Activated naive CD4-positive, alpha-beta T cell treated with anti-CD3 and anti-CD28 coated beads, Interleukin-2, amount 50 U/mL, for 24 hours (primary cell): Measurements from ENCODE around the gene TSPAN15.

Experiments
- H3K27ac Mint-ChIP-seq: one replicate; pipeline ENCODE4 v1.8.0; 2021; ENCODE audit warnings: mild to moderate bottlenecking, mixed read lengths
- H3K27me3 Mint-ChIP-seq: one replicate; pipeline ENCODE4 v1.8.0; 2021; ENCODE audit warnings: mixed read lengths
- H3K36me3 Mint-ChIP-seq: one replicate; pipeline ENCODE4 v1.8.0; 2021; ENCODE audit warnings: mixed read lengths
- H3K4me1 Mint-ChIP-seq: one replicate; pipeline ENCODE4 v1.8.0; 2021; ENCODE audit warnings: mixed read lengths
- H3K4me3 Mint-ChIP-seq: one replicate; pipeline ENCODE4 v1.8.0; 2021; ENCODE audit warnings: mild to moderate bottlenecking, mixed read lengths
- H3K9me3 Mint-ChIP-seq: one replicate; pipeline ENCODE4 v1.8.0; 2021; ENCODE audit warnings: mixed read lengths

TSPAN15 gene

DNA sequence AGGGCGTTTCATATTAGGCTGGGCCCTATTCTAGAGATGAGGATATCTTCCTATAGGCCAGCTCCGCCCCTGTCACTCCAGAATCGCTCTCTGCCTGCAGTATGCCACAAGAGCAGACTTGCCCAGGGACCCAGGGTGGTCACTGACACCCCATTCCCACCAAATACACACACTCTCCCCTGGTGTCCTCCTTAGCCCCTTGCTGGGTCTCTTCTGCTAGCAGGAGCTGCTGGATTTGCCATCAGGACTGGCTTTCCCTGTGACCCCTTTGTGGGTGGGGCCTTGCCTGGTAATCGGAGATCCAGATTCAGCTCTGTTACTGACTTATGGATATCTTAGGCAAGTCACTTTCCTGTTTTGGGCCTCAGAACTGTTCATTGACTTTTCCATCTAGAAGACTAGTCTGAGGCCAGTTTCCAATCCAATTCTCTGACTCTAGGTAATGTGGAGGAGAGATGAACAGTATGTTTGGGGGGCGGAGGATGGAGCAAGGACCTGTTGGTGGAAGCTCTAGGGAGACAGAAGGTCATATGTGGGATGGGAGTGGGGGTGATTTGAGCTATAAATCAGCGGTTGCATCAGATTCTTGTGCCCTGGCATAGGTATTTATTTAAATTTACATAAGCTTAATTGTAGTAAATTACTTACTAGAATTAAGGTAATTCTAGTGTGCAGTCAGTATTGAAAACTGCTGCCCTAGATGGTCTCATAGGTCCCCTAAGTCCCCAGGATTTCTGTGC lies 1.6 kb downstream of the TSPAN15 start:
- Mint-ChIP-seq H3K27ac (no peak overlapping the region), H3K4me1 (peaks cover 16% of the 10 kb centered on the region), H3K9me3 (no peaks in the 10 kb centered on the region), H3K36me3 (no peaks in the 10 kb centered on the region), H3K4me3 (peak overlapping the region; percentile 91), H3K27me3 (peaks cover 1% of the 10 kb centered on the region)

DNA sequence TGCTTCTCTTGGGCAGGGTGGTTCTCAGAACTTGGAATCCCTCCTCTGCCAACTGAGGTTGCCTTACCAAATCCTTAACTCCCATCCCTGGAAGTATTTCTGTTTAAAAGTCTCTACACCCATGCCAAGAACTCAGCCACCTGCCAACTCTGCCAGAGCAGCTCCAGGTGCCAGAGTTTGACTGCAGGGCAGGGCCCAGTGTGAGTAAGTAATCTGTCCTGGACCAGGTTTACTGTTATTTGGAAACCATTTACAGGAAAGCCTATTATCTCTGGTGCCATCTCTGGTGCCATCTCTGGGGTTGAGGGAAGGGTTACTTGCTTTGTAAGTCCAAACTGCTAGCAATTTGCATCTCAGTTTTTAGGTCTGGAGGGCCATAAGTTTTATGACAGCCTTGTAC lies 2.5 kb downstream of the TSPAN15 start:
- Mint-ChIP-seq H3K4me1 (peaks cover 16% of the 10 kb centered on the region), H3K4me3 (no peak overlapping the region), H3K9me3 (no peaks in the 10 kb centered on the region), H3K36me3 (no peaks in the 10 kb centered on the region), H3K27ac (no peak overlapping the region), H3K27me3 (peaks cover 1% of the 10 kb centered on the region)

DNA sequence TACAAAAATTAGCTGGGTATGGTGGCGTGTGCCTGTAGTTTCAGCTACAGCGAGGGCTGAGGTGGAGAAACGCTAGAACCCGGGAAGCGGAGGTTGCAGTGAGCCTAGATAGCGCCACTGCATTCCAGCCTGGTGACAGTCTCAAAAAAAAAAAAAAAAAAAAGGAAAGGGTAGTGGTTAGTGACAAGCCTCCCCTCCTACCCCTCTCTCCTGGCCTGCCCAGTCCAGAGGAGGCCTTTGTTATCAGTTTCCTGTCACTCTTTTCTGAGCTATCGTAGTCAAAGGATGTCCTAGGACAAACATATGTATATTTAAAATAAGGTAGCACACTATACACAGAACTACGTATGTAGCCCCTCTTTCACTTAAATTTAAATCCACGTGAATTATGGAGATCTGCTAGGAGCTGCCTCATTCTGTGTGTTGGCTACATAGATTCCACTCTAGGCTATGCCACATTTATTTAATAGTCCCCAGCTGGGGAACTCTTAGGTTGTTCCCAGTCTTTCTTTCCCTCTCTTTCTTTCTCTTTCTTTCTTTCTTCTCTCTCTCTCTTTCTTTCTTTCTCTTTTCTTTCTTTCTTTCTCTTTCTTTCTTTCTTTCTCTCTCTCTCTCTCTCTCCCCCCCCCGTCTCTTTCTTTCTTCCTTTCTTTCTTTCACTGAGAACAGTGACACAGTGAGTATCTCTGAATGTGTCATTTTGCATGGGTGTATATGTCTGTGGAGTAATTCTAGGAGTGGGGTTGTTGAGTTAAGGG lies 3.9 kb downstream of the TSPAN15 start:
- Mint-ChIP-seq H3K4me3 (no peak overlapping the region), H3K27ac (no peak overlapping the region), H3K9me3 (no peaks in the 10 kb centered on the region), H3K36me3 (no peaks in the 10 kb centered on the region), H3K27me3 (peaks cover 1% of the 10 kb centered on the region), H3K4me1 (peaks cover 11% of the 10 kb centered on the region)

DNA sequence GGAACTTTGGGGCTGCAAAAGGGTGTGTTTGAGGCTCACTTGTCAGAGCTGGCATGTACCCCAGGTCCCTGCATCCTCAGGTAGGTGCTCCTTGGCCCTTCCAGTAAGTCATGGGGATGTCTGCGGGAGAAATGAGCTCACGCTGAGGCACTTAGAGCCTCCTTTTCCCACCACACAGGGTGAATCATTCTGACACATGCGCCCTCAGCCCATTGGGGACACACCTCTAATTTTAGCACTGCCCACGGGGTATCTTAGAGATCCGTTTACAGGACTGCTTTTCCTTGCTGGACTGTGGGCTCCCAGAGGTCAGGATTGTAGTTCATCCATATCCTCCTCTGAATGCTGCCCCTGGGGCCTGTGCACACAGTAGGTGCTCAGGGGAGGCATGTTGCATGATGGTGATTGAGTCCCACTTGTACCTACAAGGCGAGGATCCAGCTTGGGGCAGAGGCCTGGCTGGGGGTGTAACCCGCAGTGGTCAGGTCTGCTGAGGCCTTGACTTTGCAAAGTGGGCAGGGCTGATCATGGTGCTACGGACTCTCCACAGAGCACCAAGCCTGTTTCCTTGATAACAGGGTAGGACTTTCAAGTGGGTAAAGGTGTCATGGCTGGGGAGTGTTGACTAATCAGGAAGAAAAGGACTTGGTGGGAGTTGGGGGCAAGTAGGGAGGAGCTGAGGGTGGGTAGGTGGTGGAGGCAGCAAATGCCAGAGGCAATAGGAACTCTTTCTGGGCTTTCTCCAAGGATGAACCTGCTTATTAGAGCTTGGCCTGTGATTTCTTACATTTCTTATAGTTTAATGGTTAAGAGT lies 5.8 kb downstream of the TSPAN15 start:
- Mint-ChIP-seq H3K4me1 (peaks cover 5% of the 10 kb centered on the region), H3K9me3 (no peaks in the 10 kb centered on the region), H3K27me3 (peaks cover 1% of the 10 kb centered on the region), H3K27ac (no peak overlapping the region), H3K4me3 (no peak overlapping the region), H3K36me3 (no peaks in the 10 kb centered on the region)

DNA sequence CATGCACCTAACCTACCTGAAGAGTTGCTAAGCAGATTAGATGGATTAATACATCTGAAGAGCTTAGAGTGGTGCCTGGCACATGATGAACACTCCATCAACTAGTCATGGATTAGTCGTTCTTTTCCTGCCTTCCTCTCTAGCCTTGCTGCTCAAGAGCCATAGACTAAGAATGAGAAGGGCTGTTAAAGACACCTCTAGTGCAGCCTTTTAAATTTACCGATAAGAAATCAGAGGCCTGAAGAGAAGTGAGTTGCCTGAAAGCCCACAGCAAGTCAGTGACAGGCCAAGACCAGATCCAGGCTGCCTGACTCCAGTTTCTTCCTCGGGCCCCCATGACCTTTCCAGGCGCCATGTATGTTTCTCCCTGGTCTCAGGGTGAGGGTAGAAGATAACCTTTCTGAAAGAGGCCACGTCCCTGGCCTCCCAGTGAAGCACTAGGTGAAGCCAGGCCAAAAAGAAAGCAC lies 6.5 kb downstream of the TSPAN15 start:
- Mint-ChIP-seq H3K27ac (no peak overlapping the region), H3K4me3 (no peak overlapping the region), H3K36me3 (no peaks in the 10 kb centered on the region), H3K27me3 (no peaks in the 10 kb centered on the region), H3K9me3 (no peaks in the 10 kb centered on the region), H3K4me1 (no peaks in the 10 kb centered on the region)

DNA sequence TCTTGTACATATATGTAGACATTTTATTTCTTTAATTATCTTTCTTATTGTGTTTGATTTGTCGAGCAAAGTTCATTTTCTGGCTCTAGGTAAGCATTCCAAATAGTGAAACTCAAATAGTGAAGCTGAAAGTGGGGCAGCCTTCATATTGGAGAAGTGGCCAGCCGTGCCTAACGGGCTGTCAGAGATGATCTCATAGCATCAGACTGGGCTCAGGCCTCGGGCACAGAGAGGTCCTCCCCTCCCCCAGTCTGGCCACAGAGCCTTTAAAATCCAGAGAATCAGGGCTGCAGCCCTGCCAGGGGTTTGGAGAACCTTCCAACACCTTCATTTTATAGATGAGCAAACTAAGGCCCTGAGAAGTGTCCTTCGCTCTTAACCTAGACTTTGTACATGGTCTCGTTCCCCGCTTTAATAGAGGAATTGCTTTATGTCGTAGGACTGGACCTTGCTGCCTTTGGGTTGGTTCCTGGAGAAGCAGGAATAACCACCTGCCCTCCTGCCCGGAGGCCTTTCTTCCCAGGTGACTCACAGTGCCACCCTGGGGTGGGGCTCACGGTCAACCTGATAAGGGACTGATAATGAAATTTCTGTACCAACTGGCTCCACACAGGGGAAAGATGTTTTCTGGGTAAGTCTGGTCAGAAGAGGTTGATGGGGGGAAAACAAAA lies 7.3 kb downstream of the TSPAN15 start:
- no peaks in the 10 kb centered on the region for H3K4me1 Mint-ChIP-seq
- H3K27ac Mint-ChIP-seq = peak overlapping the region; percentile 39
- no peaks in the 10 kb centered on the region for H3K9me3 Mint-ChIP-seq
- H3K4me3 Mint-ChIP-seq = no peak overlapping the region
- no peaks in the 10 kb centered on the region for H3K36me3 Mint-ChIP-seq
- no peaks in the 10 kb centered on the region for H3K27me3 Mint-ChIP-seq

DNA sequence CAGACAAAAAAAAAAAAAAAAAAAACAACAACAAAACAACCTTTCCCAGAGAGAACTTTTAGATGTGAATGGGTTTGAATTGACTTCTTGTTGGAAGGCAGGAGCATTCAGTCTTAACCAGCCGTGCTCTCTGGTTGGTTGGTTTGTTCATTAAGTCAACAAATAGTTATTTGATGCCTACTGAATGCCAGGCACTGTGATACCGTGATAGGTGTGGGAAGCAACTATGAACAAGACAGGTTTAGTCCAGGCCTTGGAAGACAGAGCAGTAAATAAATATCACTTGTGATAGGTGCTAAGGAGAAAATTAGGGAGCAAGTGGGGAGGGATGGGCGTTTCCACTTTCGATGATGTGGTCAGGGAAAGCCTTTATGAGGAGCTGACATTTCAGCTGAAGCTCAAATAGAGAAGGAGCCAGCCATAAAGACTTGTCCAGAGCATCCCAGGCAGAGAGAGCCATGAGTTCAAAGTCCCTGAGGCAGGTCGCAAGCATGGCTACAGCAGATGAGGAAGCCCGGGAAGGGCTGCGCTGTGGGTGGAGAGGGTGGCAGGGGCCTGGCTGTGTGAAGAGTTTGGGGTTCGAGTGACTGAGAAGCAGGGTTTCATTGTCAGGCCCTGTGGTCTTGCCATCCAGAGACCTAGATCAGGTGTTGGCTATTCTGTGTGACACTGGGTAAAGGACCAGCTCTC lies 8.0 kb downstream of the TSPAN15 start:
- H3K27me3 Mint-ChIP-seq = no peaks in the 10 kb centered on the region
- H3K36me3 Mint-ChIP-seq = no peaks in the 10 kb centered on the region
- H3K27ac Mint-ChIP-seq = no peak overlapping the region
- H3K9me3 Mint-ChIP-seq = no peaks in the 10 kb centered on the region
- no peaks in the 10 kb centered on the region for H3K4me1 Mint-ChIP-seq
- no peak overlapping the region for H3K4me3 Mint-ChIP-seq

DNA sequence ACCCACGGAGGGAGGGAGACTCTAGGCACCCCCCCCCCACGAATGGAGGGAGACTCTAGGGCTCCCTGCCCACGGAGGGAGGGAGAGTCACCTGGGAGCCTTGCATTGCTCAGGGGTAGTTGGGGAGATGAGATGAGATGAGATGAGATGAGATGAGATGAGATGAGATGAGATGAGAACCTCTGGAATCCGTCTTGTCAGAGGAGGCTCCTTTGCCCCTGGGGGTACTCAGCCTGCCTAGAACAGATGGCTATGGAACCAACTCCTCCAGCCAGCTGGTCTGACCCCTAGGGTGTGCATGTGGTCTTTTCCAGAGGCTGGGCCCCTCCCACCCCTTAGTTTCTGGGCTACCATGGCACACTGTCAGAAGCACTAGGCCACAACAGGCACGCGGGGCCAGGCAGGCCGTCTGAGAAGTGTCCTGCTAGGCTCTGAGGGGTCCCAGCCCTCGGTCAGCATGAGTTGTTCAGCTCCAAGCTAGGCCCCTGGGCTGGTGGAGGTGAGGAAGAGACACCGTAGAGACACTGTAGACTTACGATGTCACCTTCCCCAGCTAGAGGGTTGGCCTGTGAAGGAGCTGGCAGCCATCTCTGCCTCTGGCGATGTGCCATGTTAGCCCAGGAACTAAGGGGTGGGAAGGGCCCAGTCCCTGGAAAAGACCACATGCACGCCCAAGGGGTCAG lies 8.8 kb downstream of the TSPAN15 start:
- Mint-ChIP-seq H3K36me3 (no peaks in the 10 kb centered on the region), H3K27ac (no peak overlapping the region), H3K4me1 (peaks cover 2% of the 10 kb centered on the region)

DNA sequence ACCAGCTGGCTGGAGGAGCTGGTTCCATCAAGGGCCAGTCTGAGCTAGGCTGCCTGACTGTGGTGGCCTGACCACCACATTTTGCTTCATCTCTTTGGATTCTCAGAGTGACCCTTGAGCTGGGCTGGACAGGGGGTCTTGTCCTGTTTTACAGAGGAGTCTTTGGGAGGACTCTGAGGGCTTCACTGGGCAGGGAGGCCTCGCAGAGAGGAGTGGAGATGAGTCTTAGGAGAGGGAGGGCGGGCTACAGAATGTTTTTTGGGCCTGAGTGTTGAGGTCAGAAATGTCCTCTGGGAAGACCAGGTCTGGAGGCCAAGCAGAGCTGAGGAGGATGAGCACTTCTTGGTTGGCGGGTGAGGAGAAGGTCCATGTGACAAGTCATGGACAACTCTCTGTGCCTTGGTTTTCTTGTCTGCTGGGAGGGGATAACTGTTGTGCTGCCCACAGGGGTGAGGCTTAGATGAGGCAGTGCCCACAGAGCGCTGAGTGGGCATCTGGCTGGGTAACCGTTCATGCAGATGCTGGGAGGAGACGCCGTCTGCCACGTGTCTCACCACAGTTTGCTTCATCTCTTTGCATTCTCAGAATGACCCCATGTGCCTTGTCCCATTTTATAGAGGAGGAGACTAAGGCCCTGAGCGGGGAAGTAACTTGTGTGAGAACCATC lies 9.4 kb downstream of the TSPAN15 start:
- Mint-ChIP-seq H3K9me3 (no peaks in the 10 kb centered on the region), H3K4me3 (no peak overlapping the region), H3K36me3 (no peaks in the 10 kb centered on the region), H3K27ac (no peak overlapping the region), H3K27me3 (no peaks in the 10 kb centered on the region), H3K4me1 (peaks cover 9% of the 10 kb centered on the region)

More for the DNA sequence above, 8.8 kb downstream of the TSPAN15 start:
- Mint-ChIP-seq H3K27me3 (no peaks in the 10 kb centered on the region), H3K4me3 (no peak overlapping the region), H3K9me3 (no peaks in the 10 kb centered on the region)

DNA sequence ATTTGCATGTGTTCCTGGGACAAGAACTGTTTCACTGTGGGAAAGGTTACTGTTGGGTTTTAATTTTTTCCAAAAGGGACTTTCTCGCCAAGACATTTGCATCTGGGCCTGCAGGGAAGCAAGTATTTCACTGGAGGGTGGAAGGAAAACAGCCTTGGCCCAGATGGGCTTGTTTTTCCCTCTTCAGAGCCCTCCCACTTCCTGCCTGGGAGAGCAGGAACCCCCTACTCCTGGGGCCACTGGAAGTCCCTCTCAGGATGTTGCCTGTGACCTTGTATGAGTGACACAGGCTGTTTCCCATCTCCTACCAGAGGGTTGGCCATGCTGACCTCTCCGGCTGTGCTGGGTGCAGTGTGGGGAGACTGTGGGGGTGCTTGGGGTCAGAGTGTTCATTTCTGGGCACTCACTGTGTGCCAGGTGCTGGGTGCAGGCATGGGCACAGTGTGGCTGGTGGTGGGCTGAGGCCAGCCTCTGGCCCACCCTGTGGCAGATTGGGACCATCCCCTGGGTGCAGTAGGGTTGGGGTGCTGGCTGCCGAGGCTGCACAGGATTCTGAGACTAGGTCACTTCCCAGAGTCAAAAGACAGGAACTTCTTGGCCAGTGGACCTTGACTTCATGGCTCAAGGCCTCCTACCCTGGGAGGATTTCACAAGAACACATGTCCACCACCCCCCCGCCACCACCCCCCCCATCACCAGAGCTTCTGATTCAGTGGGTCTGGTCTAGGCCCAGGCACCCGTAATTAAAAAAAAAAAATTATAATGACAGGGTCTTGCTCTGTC lies 10.2 kb downstream of the TSPAN15 start:
- H3K36me3 Mint-ChIP-seq = no peaks in the 10 kb centered on the region

DNA sequence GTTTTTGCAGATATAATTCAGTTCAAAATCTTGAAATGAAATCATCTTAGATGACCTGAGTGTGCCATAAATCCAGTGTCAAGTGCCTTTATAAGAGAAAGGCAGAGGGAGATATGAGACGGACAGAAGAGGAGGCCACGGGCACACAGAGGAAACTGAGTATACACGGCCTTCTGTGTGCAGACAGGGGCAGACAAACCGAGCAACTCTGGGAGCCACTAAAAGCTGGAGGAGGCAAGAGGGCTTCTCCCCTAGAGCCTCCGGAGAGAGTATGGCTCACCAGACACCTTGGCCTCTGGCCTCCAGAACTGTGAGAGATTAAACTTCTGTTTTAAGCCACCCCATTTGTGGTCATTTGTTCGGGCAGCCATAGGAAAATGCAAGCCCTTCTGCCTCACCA lies 12.6 kb downstream of the TSPAN15 start:
- no peak overlapping the region for H3K4me3 Mint-ChIP-seq
- H3K27ac Mint-ChIP-seq = no peak overlapping the region
- H3K36me3 Mint-ChIP-seq = no peaks in the 10 kb centered on the region
- peaks cover 12% of the 10 kb centered on the region for H3K4me1 Mint-ChIP-seq
- no peaks in the 10 kb centered on the region for H3K9me3 Mint-ChIP-seq
- H3K27me3 Mint-ChIP-seq = no peaks in the 10 kb centered on the region

More for the DNA sequence above, 10.2 kb downstream of the TSPAN15 start:
- H3K9me3 Mint-ChIP-seq = no peaks in the 10 kb centered on the region
- H3K27me3 Mint-ChIP-seq = no peaks in the 10 kb centered on the region
- H3K4me3 Mint-ChIP-seq = no peak overlapping the region
- H3K27ac Mint-ChIP-seq = no peak overlapping the region
- H3K4me1 Mint-ChIP-seq = peaks cover 12% of the 10 kb centered on the region

DNA sequence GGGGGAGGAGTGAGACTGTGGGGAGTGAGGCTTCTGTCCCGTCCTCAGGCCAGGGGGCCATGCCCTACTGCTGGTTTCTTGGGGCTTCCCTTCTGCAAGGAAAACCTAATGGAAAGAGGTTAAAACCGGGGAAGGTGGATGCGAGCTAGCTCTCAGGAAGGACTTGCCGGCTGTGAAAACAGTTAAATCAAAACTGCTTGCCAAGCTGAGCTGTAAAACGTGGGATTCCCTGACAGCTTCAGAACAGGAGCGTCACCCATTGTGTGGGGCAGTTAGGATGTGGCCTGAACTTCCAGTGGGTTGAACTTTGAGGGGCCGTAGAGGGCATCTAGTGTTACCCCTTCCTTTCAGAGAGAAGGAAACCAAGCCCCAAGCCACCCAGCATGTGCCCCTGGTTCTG lies 13.1 kb downstream of the TSPAN15 start:
- Mint-ChIP-seq H3K4me1 (peaks cover 12% of the 10 kb centered on the region), H3K36me3 (no peaks in the 10 kb centered on the region), H3K27ac (no peak overlapping the region), H3K27me3 (no peaks in the 10 kb centered on the region), H3K9me3 (no peaks in the 10 kb centered on the region), H3K4me3 (no peak overlapping the region)

DNA sequence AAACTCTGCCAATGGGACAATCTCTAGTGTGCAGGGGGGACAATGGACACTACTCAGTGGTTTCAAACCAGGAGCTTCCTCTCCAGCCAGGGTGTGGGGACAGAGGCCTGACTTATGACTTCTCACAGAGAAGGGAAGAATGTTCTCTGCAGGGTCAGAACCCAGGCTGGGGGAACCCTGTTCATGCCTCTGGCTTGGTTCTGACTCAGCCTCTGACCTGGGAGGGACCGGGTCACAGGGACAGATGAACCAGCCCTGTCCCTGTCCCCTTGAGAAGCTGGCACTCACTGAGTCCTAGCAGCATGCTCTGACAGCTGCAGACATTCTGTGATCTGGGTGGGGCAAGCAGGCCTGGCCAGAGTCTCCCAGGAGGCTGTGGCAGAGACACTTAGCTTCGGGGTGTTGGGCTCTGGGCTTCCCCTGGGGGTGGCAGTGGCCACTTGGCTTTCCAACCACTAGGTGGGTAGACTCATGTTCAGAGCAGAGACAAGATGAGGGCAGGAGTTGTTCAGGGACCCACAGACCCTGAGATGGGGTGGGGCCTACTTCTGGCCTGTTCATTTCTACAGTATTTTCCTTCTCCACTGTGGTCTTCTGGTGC lies 13.6 kb downstream of the TSPAN15 start:
- Mint-ChIP-seq H3K27ac (no peak overlapping the region), H3K4me3 (no peak overlapping the region), H3K36me3 (no peaks in the 10 kb centered on the region), H3K4me1 (peaks cover 12% of the 10 kb centered on the region), H3K27me3 (no peaks in the 10 kb centered on the region), H3K9me3 (no peaks in the 10 kb centered on the region)
